H1 (cell line): ENCODE data around the gene MNAT1. TPM values are rescaled to one million over a fixed set of nuclear protein-coding genes. Genes with fewer than 3 reads are reported as not detected.

Source experiments
- CTCF ChIA-PET: fragments of 300-600 bp; sonication (Branson Sonifier 250); formaldehyde crosslinking; loops from one replicate; lab custom pipeline; 2021; ENCODE audit not compliant: partially characterized antibody; lab: Charles Lee
- POLR2A ChIA-PET: fragments of 300-600 bp; sonication (Branson Sonifier 250); formaldehyde crosslinking; loops from one replicate; lab custom pipeline; 2021; ENCODE audit warnings: inconsistent platforms; ENCODE audit not compliant: partially characterized antibody; lab: Charles Lee
- DNase-seq, 2 experiments: peaks; one replicate each; pipeline versions ENCODE4 v3.0.0 to v3.0.0-alpha.2; 2010 to 2022; ENCODE audit warnings: low spot score in 2 of 2, low read depth in 1 of 2, mixed read lengths in 1 of 2
- FAIRE-seq: peaks from 2 replicates; lab custom pipeline; 2011; peaks lifted over from hg19 to GRCh38; lab: Jason Lieb, UNC
- H2AFZ ChIP-seq: 2 replicates; pipeline ENCODE4 v1.8.1; 2012; ENCODE audit warnings: low read length, inconsistent platforms
- H2AK5ac ChIP-seq: 2 replicates; pipeline ENCODE4 v1.6.1; 2013; ENCODE audit warnings: low read depth, low read length
- H2BK120ac ChIP-seq: replicated peaks from 2 replicates; pipeline ENCODE3; 2013; ENCODE audit warnings: low read depth, low read length, inconsistent platforms
- H2BK12ac ChIP-seq: 2 replicates; pipeline ENCODE4 v1.6.1; 2013; ENCODE audit warnings: low read depth, low read length
- H2BK15ac ChIP-seq: 2 replicates; pipeline ENCODE4 v1.6.1; 2013; ENCODE audit warnings: low read length
- H2BK20ac ChIP-seq: 2 replicates; pipeline ENCODE4 v1.6.1; 2013; ENCODE audit warnings: low read length
- H2BK5ac ChIP-seq: 2 replicates; pipeline ENCODE4 v1.6.1; 2013; ENCODE audit warnings: low read depth, low read length
- H3K14ac ChIP-seq: 2 replicates; pipeline ENCODE4 v1.6.1; 2013; ENCODE audit warnings: inconsistent platforms; ENCODE audit not compliant: insufficient read length
- H3K18ac ChIP-seq: 2 replicates; pipeline ENCODE4 v1.6.1; 2013; ENCODE audit warnings: low read length; ENCODE audit errors: extremely low read depth
- H3K23ac ChIP-seq: 2 replicates; pipeline ENCODE4 v1.6.1; 2013; ENCODE audit warnings: inconsistent platforms; ENCODE audit not compliant: insufficient read length
- H3K23me2 ChIP-seq: 2 replicates; pipeline ENCODE4 v1.6.1; 2013; ENCODE audit warnings: low read depth, low read length
- H3K27ac ChIP-seq: 2 replicates; pipeline ENCODE4 v1.6.1; 2011; ENCODE audit warnings: low read depth, low read length, inconsistent platforms
- H3K27me3 ChIP-seq, 4 experiments: replicated peaks in 1 of 4; 1 replicate in 1 of 4; 2 replicates in 3 of 4; pipeline versions ENCODE4 v1.6.1 to v1.8.1; 2011 to 2013; ENCODE audit warnings: low read length in 3 of 4, mild to moderate bottlenecking in 3 of 4, inconsistent platforms in 2 of 4, mixed read lengths in 2 of 4, moderate library complexity in 1 of 4; ENCODE audit not compliant: control insufficient read depth in 3 of 4, insufficient read depth in 3 of 4; ENCODE audit errors: extremely low read depth in 1 of 4
- H3K36me3 ChIP-seq, 4 experiments: 2 replicates each; pipeline versions ENCODE4 v1.6.1 to v1.8.1; 2011 to 2013; ENCODE audit warnings: mild to moderate bottlenecking in 4 of 4, low read length in 3 of 4, moderate library complexity in 2 of 4, control low read depth in 1 of 4, inconsistent platforms in 1 of 4; ENCODE audit not compliant: insufficient read depth in 4 of 4, control insufficient read depth in 2 of 4
- H3K4ac ChIP-seq: replicated peaks from 2 replicates; pipeline ENCODE3; 2013; ENCODE audit warnings: low read length, low read depth, mixed read lengths, inconsistent platforms; ENCODE audit not compliant: insufficient read length
- H3K4me1 ChIP-seq, 4 experiments: replicated peaks in 1 of 4; 1 replicate in 1 of 4; 2 replicates in 3 of 4; pipeline versions ENCODE4 v1.6.1 to v1.8.1; 2011 to 2013; ENCODE audit warnings: low read length in 3 of 4, inconsistent platforms in 2 of 4, mixed read lengths in 1 of 4; ENCODE audit not compliant: insufficient read depth in 4 of 4, control insufficient read depth in 3 of 4
- H3K4me2 ChIP-seq, 2 experiments: 2 replicates each; pipeline versions ENCODE4 v1.6.1 to v1.8.1; 2011 to 2013; ENCODE audit warnings: low read depth in 2 of 2, low read length in 2 of 2, control low read depth in 1 of 2, inconsistent platforms in 1 of 2, mild to moderate bottlenecking in 1 of 2; ENCODE audit not compliant: insufficient read depth in 1 of 2
- H3K4me3 ChIP-seq, 4 experiments: fragments of 200-600, 300-600 bp in 1 of 4; sonication (generic), shearing (Covaris generic), sonication (Bioruptor Twin) in 1 of 4; 2 replicates each; pipeline versions ENCODE4 v1.5.1 to v1.8.1; 2011 to 2016; ENCODE audit warnings: low read length in 4 of 4, low read depth in 3 of 4, control low read depth in 2 of 4, inconsistent platforms in 2 of 4, mild to moderate bottlenecking in 2 of 4, mixed read lengths in 1 of 4, moderate library complexity in 1 of 4; ENCODE audit not compliant: insufficient read depth in 2 of 4; ENCODE audit errors: extremely low read depth in 1 of 4
- H3K56ac ChIP-seq: replicated peaks from 2 replicates; pipeline ENCODE3; 2013; ENCODE audit warnings: low read depth, mild to moderate bottlenecking, mixed read lengths, low read length, inconsistent platforms; ENCODE audit not compliant: insufficient read length
- H3K79me1 ChIP-seq: 2 replicates; pipeline ENCODE4 v1.6.1; 2013; ENCODE audit warnings: low read depth, low read length, control low read depth
- H3K79me2 ChIP-seq, 2 experiments: 2 replicates each; pipeline versions ENCODE4 v1.6.1 to v1.8.1; 2012 to 2013; ENCODE audit warnings: low read length in 2 of 2, mild to moderate bottlenecking in 2 of 2, inconsistent platforms in 1 of 2; ENCODE audit not compliant: insufficient read depth in 2 of 2, control insufficient read depth in 1 of 2
- H3K9ac ChIP-seq, 4 experiments: replicated peaks in 1 of 4; 1 replicate in 1 of 4; 2 replicates in 3 of 4; pipeline versions ENCODE4 v1.6.1 to v1.8.1; 2011 to 2013; ENCODE audit warnings: low read depth in 3 of 4, low read length in 3 of 4, control low read depth in 2 of 4, mild to moderate bottlenecking in 2 of 4, moderate library complexity in 2 of 4, inconsistent platforms in 1 of 4; ENCODE audit errors: extremely low read depth in 1 of 4
- H3K9me3 ChIP-seq, 2 experiments: 2 replicates each; pipeline versions ENCODE4 v1.6.1 to v1.8.1; 2012 to 2013; ENCODE audit warnings: mild to moderate bottlenecking in 2 of 2, moderate library complexity in 2 of 2, control low read depth in 1 of 2, inconsistent platforms in 1 of 2, low read depth in 1 of 2, low read length in 1 of 2, mixed read lengths in 1 of 2; ENCODE audit not compliant: insufficient read depth in 2 of 2
- H4K20me1 ChIP-seq, 2 experiments: replicated peaks in 1 of 2; 2 replicates each; pipeline versions ENCODE3 to v1.8.1; 2011 to 2013; ENCODE audit warnings: inconsistent platforms in 2 of 2, low read length in 2 of 2, mild to moderate bottlenecking in 1 of 2; ENCODE audit not compliant: insufficient read depth in 2 of 2, control insufficient read depth in 1 of 2
- H4K5ac ChIP-seq: 2 replicates; pipeline ENCODE4 v1.6.1; 2013; ENCODE audit warnings: low read length, low read depth, mixed read lengths, inconsistent platforms; ENCODE audit not compliant: insufficient read length
- H4K8ac ChIP-seq: 2 replicates; pipeline ENCODE4 v1.8.0; 2013; ENCODE audit warnings: mild to moderate bottlenecking, moderate library complexity, low read length, inconsistent platforms; ENCODE audit not compliant: insufficient read depth; ENCODE audit errors: extremely low read depth
- H4K91ac ChIP-seq: replicated peaks from 2 replicates; pipeline ENCODE3; 2013; ENCODE audit warnings: low read length, mixed read lengths, inconsistent platforms; ENCODE audit not compliant: insufficient read length
- BCL11A ChIP-seq, 2 experiments: IDR thresholded peaks; one replicate each; pipeline ENCODE4 v1.6.1; 2011; ENCODE audit warnings: low read depth in 2 of 2, low read length in 2 of 2, mild to moderate bottlenecking in 2 of 2
- GTF2F1 ChIP-seq: IDR thresholded peaks from 2 replicates; pipeline ENCODE4 v1.6.1; 2012; ENCODE audit warnings: low read depth, low read length, improper control_type of control experiment, borderline replicate concordance
- RFX5 ChIP-seq: IDR thresholded peaks from 2 replicates; pipeline ENCODE4 v1.6.1; 2011; ENCODE audit warnings: low read depth, low read length, improper control_type of control experiment, borderline replicate concordance
- SIX5 ChIP-seq: IDR thresholded peaks from 2 replicates; pipeline ENCODE4 v1.6.1; 2011; ENCODE audit warnings: mild to moderate bottlenecking, low read depth, low read length
- SUZ12 ChIP-seq: fragments of 200-600 bp; sonication (generic); IDR thresholded peaks from 2 replicates; pipeline ENCODE4 v1.6.1; 2012; ENCODE audit warnings: mild to moderate bottlenecking, inconsistent platforms, low read length, moderate library complexity, mixed read lengths
- ZNF274 ChIP-seq: IDR thresholded peaks from 2 replicates; pipeline ENCODE4 v1.7.0; 2012; ENCODE audit warnings: low read length, borderline replicate concordance; ENCODE audit errors: extremely low read depth
- WGBS, 2 experiments: shearing (Covaris generic) in 1 of 2; methylation state at CpG; one replicate each; pipeline versions ENCODE4 v1.1.6 to v1.1.7; 2013 to 2015; ENCODE audit warnings: low lambda C conversion rate in 2 of 2, mixed read lengths in 2 of 2, inconsistent platforms in 1 of 2, low coverage in 1 of 2, missing lambda C conversion rate in 1 of 2; ENCODE audit not compliant: insufficient replicate concordance in 2 of 2, insufficient coverage in 1 of 2, insufficient read length in 1 of 2; ENCODE audit errors: extremely low coverage in 1 of 2, missing lambda C conversion rate in 1 of 2; 5-methylcytosine and 5-hydroxymethylcytosine counted together
- polyA plus RNA-seq, 7 experiments: library from polyadenylated mRNA; depleted of rRNA in 3 of 7; stranded (reverse) in 5 of 7; unstranded in 2 of 7; fragments of >200 nt in 5 of 7; fragments of 200-250 nt in 2 of 7; gene quantifications; 1 replicate in 5 of 7; 2 replicates in 1 of 7; 4 replicates in 1 of 7; pipeline versions ENCODE4 v1.2.1 to v1.2.3, GENCODE V29; 2011 to 2013; ENCODE audit warnings: missing spikeins in 2 of 7, mixed read lengths in 2 of 7
- total RNA-seq: library from RNA; stranded (reverse); fragmentation: NEBNext Ultra II Directional; extraction: Animal tissue kit (Norgen Biotek cat#: 25700); gene quantifications from 2 replicates; pipeline ENCODE4 v1.2.1, GENCODE V29; 2021

MNAT1 gene
- total and polyA plus RNA-seq, 2 of the 8 experiments (the other 6 are each of a cell fraction or from before 2014, with no cell fraction given), result 34.7 to 52.1 TPM

DNA sequence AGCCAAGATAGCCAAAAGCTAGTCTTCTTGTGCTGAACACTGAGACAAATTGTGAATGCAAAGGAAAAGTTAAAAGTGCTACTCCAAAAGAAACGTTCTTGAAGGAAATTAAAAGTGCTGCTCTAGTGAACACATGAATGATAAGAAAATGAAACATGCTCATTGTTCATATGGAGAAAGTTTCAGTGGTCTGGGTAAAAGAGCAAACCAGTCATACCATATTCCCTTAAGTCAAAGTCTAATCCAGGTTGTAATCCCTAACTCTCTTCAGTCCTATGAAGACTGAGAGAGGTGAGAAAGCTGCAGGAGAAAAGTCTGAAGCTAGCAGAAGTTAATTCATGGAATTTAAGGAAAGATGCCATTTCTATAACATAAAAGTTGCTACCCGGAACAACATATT lies 121.5 kb downstream of the MNAT1 start:
- H2BK5ac ChIP-seq, result no peak overlapping the region
- H3K4me1 ChIP-seq, result no peaks in the 10 kb centered on the region
- no peak overlapping the region for H3K9ac ChIP-seq
- WGBS, 2 experiments, result 87% methylated on average over 2 of the region's 2 CpGs; no CpG with 5 or more reads in 1 of the 2 experiments
- no peak overlapping the region for H3K27ac ChIP-seq
- H2BK12ac ChIP-seq, result no peak overlapping the region
- no peak overlapping the region for H2AFZ ChIP-seq
- H2BK20ac ChIP-seq, result no peak overlapping the region
- H3K56ac ChIP-seq, result no peak overlapping the region
- H3K79me2 ChIP-seq, result no peaks in the 10 kb centered on the region
- no peaks in the 10 kb centered on the region for H4K20me1 ChIP-seq
- H3K36me3 ChIP-seq, result peaks cover 0 to 2% (median 0%) of the 10 kb centered on the region in 4 experiments; a peak in 2 of 8 replicates
- no peaks in the 10 kb centered on the region for H3K79me1 ChIP-seq
- no peak overlapping the region for H3K23ac ChIP-seq
- DNase-seq, result no peak
- no peak overlapping the region for H4K91ac ChIP-seq
- POLR2A ChIA-PET, result interaction anchor here (1.2 kb wide), 2 partner anchors 8 to 12 kb away, joined by 3 to 5 read pairs; no protein-coding TSS in a partner anchor
- no peaks in the 10 kb centered on the region for H3K23me2 ChIP-seq
- no peak overlapping the region for H2BK120ac ChIP-seq
- H3K9me3 ChIP-seq, result no peaks in the 10 kb centered on the region; a peak in 1 of 4 replicates
- no peak overlapping the region for H4K5ac ChIP-seq
- H3K4me3 ChIP-seq, result no peak overlapping the region
- H2AK5ac ChIP-seq, result no peak overlapping the region
- no peak overlapping the region for H4K8ac ChIP-seq
- no peaks in the 10 kb centered on the region for H3K27me3 ChIP-seq
- H3K14ac ChIP-seq, result no peak overlapping the region
- no peak overlapping the region for H2BK15ac ChIP-seq
- no peak overlapping the region for H3K4me2 ChIP-seq
- FAIRE-seq, result no peak
- H3K18ac ChIP-seq, result no peak overlapping the region
- CTCF ChIA-PET, result interaction anchor here (0.7 to 1.1 kb wide), 2 partner anchors 15 to 301 kb away, joined by 3 read pairs; no protein-coding TSS in a partner anchor
- TF ChIP-seq ZNF274 (no peak), GTF2F1 (no peak), SIX5 (no peak), RFX5 (no peak), SUZ12 (no peak), BCL11A (IDR thresholded peaks at IDR 0.05; ENCODE audit: low read depth in 2 of 2, low read length in 2 of 2) (no peak)
- H3K4ac ChIP-seq, result no peak overlapping the region
